Measurements from ENCODE around the gene RTN4RL2.
"Not testable (repeated sequence)": the region's sequence is repeated elsewhere in the genome, so short reads cannot be mapped to it uniquely, and the experiment has no call there.

The RTN4RL2 gene

GRCh38 chr11:57434640-57435546 lies 25.4 kb upstream of the RTN4RL2 start:
- Histone ChIP-seq H3K9ac (ENCODE audit: low read length) (no peak overlapping the region), H3K4me1 (ENCODE audit: control insufficient read depth, insufficient read depth, low read length) (no peaks in the 10 kb centered on the region), H3K27ac (ENCODE audit: low read depth, low read length) (no peak overlapping the region), H3K36me3 (ENCODE audit: control insufficient read depth, insufficient read depth, low read length) (no peaks in the 10 kb centered on the region), H3K4me3 (ENCODE audit: low read depth, low read length) (no peak overlapping the region), H3K9me3 (ENCODE audit: control insufficient read depth, insufficient read depth, low read depth, low read length) (no peaks in the 10 kb centered on the region), H3K27me3 (ENCODE audit: control insufficient read depth, insufficient read depth, low read length) (peaks cover under 1% of the 10 kb centered on the region)

- no peaks in the 10 kb centered on the region for H3K36me3 ChIP-seq (ENCODE audit: control insufficient read depth, insufficient read depth, low read length)
- no peak overlapping the region for H3K27ac ChIP-seq (ENCODE audit: low read depth, low read length)
- no peaks in the 10 kb centered on the region for H3K27me3 ChIP-seq (ENCODE audit: control insufficient read depth, insufficient read depth, low read length)
- H3K4me3 ChIP-seq (ENCODE audit: low read depth, low read length), result no peak overlapping the region
- H3K9me3 ChIP-seq (ENCODE audit: control insufficient read depth, insufficient read depth, low read depth, low read length), result no peaks in the 10 kb centered on the region
- no peak overlapping the region for H3K9ac ChIP-seq (ENCODE audit: low read length)
- no peaks in the 10 kb centered on the region for H3K4me1 ChIP-seq (ENCODE audit: control insufficient read depth, insufficient read depth, low read length)
These were observed 24.3 kb upstream of the RTN4RL2 start for GRCh38 chr11:57436031-57436430.

GRCh38 chr11:57438345-57439285 lies 21.7 kb upstream of the RTN4RL2 start:
- H3K9me3 ChIP-seq (ENCODE audit: control insufficient read depth, insufficient read depth, low read depth, low read length), result no peaks in the 10 kb centered on the region
- H3K9ac ChIP-seq (ENCODE audit: low read length), result no peak overlapping the region
- H3K36me3 ChIP-seq (ENCODE audit: control insufficient read depth, insufficient read depth, low read length), result no peaks in the 10 kb centered on the region
- H3K27ac ChIP-seq (ENCODE audit: low read depth, low read length), result no peak overlapping the region
- H3K4me1 ChIP-seq (ENCODE audit: control insufficient read depth, insufficient read depth, low read length), result no peaks in the 10 kb centered on the region
- no peak overlapping the region for H3K4me3 ChIP-seq (ENCODE audit: low read depth, low read length)
- no peaks in the 10 kb centered on the region for H3K27me3 ChIP-seq (ENCODE audit: control insufficient read depth, insufficient read depth, low read length)

- no peak overlapping the region for H3K9ac ChIP-seq (ENCODE audit: low read length)
- no peaks in the 10 kb centered on the region for H3K9me3 ChIP-seq (ENCODE audit: control insufficient read depth, insufficient read depth, low read depth, low read length)
- H3K4me1 ChIP-seq (ENCODE audit: control insufficient read depth, insufficient read depth, low read length), result no peaks in the 10 kb centered on the region
- H3K27me3 ChIP-seq (ENCODE audit: control insufficient read depth, insufficient read depth, low read length), result no peaks in the 10 kb centered on the region
- no peaks in the 10 kb centered on the region for H3K36me3 ChIP-seq (ENCODE audit: control insufficient read depth, insufficient read depth, low read length)
- H3K4me3 ChIP-seq (ENCODE audit: low read depth, low read length), result no peak overlapping the region
- no peak overlapping the region for H3K27ac ChIP-seq (ENCODE audit: low read depth, low read length)
These were observed 20.5 kb upstream of the RTN4RL2 start for GRCh38 chr11:57439786-57440185.

- H3K4me3 ChIP-seq (ENCODE audit: low read depth, low read length), result no peak overlapping the region
- no peaks in the 10 kb centered on the region for H3K36me3 ChIP-seq (ENCODE audit: control insufficient read depth, insufficient read depth, low read length)
- H3K9ac ChIP-seq (ENCODE audit: low read length), result no peak overlapping the region
- no peaks in the 10 kb centered on the region for H3K4me1 ChIP-seq (ENCODE audit: control insufficient read depth, insufficient read depth, low read length)
- H3K27ac ChIP-seq (ENCODE audit: low read depth, low read length), result no peak overlapping the region
- no peaks in the 10 kb centered on the region for H3K27me3 ChIP-seq (ENCODE audit: control insufficient read depth, insufficient read depth, low read length)
- H3K9me3 ChIP-seq (ENCODE audit: control insufficient read depth, insufficient read depth, low read depth, low read length), result no peaks in the 10 kb centered on the region
These were observed 19.4 kb upstream of the RTN4RL2 start for GRCh38 chr11:57440744-57441414.

- H3K4me3 ChIP-seq (ENCODE audit: low read depth, low read length), result no peak overlapping the region
- no peaks in the 10 kb centered on the region for H3K4me1 ChIP-seq (ENCODE audit: control insufficient read depth, insufficient read depth, low read length)
- no peaks in the 10 kb centered on the region for H3K36me3 ChIP-seq (ENCODE audit: control insufficient read depth, insufficient read depth, low read length)
- H3K9ac ChIP-seq (ENCODE audit: low read length), result no peak overlapping the region
- no peaks in the 10 kb centered on the region for H3K9me3 ChIP-seq (ENCODE audit: control insufficient read depth, insufficient read depth, low read depth, low read length)
- peaks cover 2% of the 10 kb centered on the region; the same call in 1 of the 2 replicates for H3K27me3 ChIP-seq (ENCODE audit: control insufficient read depth, insufficient read depth, low read length)
- no peak overlapping the region for H3K27ac ChIP-seq (ENCODE audit: low read depth, low read length)
These were observed 15.8 kb upstream of the RTN4RL2 start for GRCh38 chr11:57444362-57445121.

GRCh38 chr11:57445122-57445394 lies 15.3 kb upstream of the RTN4RL2 start:
- H3K27me3 ChIP-seq (ENCODE audit: control insufficient read depth, insufficient read depth, low read length); H3K4me3 ChIP-seq (ENCODE audit: low read depth, low read length); H3K9ac ChIP-seq (ENCODE audit: low read length); H3K4me1 ChIP-seq (ENCODE audit: control insufficient read depth, insufficient read depth, low read length); H3K27ac ChIP-seq (ENCODE audit: low read depth, low read length); H3K9me3 ChIP-seq (ENCODE audit: control insufficient read depth, insufficient read depth, low read depth, low read length); H3K36me3 ChIP-seq (ENCODE audit: control insufficient read depth, insufficient read depth, low read length): not testable (repeated sequence)

GRCh38 chr11:57446055-57446454 lies 14.3 kb upstream of the RTN4RL2 start:
- no peak overlapping the region for H3K4me3 ChIP-seq (ENCODE audit: low read depth, low read length)
- no peaks in the 10 kb centered on the region for H3K4me1 ChIP-seq (ENCODE audit: control insufficient read depth, insufficient read depth, low read length)
- H3K9me3 ChIP-seq (ENCODE audit: control insufficient read depth, insufficient read depth, low read depth, low read length), result no peaks in the 10 kb centered on the region
- H3K36me3 ChIP-seq (ENCODE audit: control insufficient read depth, insufficient read depth, low read length), result no peaks in the 10 kb centered on the region
- no peak overlapping the region for H3K9ac ChIP-seq (ENCODE audit: low read length)
- peaks cover 2% of the 10 kb centered on the region for H3K27me3 ChIP-seq (ENCODE audit: control insufficient read depth, insufficient read depth, low read length)
- H3K27ac ChIP-seq (ENCODE audit: low read depth, low read length), result no peak overlapping the region

- peaks cover 10% of the 10 kb centered on the region for H3K4me1 ChIP-seq (ENCODE audit: control insufficient read depth, insufficient read depth, low read length)
- H3K4me3 ChIP-seq (ENCODE audit: low read depth, low read length), result no peak overlapping the region
- H3K9me3 ChIP-seq (ENCODE audit: control insufficient read depth, insufficient read depth, low read depth, low read length), result no peaks in the 10 kb centered on the region
- no peaks in the 10 kb centered on the region for H3K36me3 ChIP-seq (ENCODE audit: control insufficient read depth, insufficient read depth, low read length)
- no peak overlapping the region for H3K27ac ChIP-seq (ENCODE audit: low read depth, low read length)
- H3K27me3 ChIP-seq (ENCODE audit: control insufficient read depth, insufficient read depth, low read length), result peaks cover 49% of the 10 kb centered on the region
- no peak overlapping the region for H3K9ac ChIP-seq (ENCODE audit: low read length)
These were observed 6.7 kb upstream of the RTN4RL2 start for GRCh38 chr11:57453543-57454177.

- H3K4me1 ChIP-seq (ENCODE audit: control insufficient read depth, insufficient read depth, low read length), result peaks cover 17% of the 10 kb centered on the region
- H3K9me3 ChIP-seq (ENCODE audit: control insufficient read depth, insufficient read depth, low read depth, low read length), result no peaks in the 10 kb centered on the region
- H3K27me3 ChIP-seq (ENCODE audit: control insufficient read depth, insufficient read depth, low read length), result peaks cover 75% of the 10 kb centered on the region
- peak overlapping the region; percentile 63 for H3K4me3 ChIP-seq (ENCODE audit: low read depth, low read length)
- H3K36me3 ChIP-seq (ENCODE audit: control insufficient read depth, insufficient read depth, low read length), result no peaks in the 10 kb centered on the region
- H3K27ac ChIP-seq (ENCODE audit: low read depth, low read length), result no peak overlapping the region
- peak overlapping the region; percentile 18 for H3K9ac ChIP-seq (ENCODE audit: low read length)
These were observed 3.2 kb upstream of the RTN4RL2 start for GRCh38 chr11:57456960-57457642.
